Mesendoderm (in vitro differentiated cells): ENCODE measurements around the gene TBX1.

Experiments
- DNase-seq: peaks from one replicate; pipeline ENCODE4 v3.0.0; 2013
- H2AK5ac ChIP-seq: 2 replicates; pipeline ENCODE4 v1.6.1; 2013; ENCODE audit warnings: low read length, inconsistent platforms
- H2BK120ac ChIP-seq: 2 replicates; pipeline ENCODE4 v1.6.1; 2013; ENCODE audit warnings: low read depth, mild to moderate bottlenecking, low read length, moderate library complexity, mixed read lengths
- H2BK15ac ChIP-seq: replicated peaks from 2 replicates; pipeline ENCODE4 v1.6.1; 2013; ENCODE audit warnings: low read depth, mild to moderate bottlenecking, moderate library complexity
- H2BK5ac ChIP-seq: 2 replicates; pipeline ENCODE4 v1.6.1; 2013; ENCODE audit warnings: low read length, inconsistent platforms
- H3K18ac ChIP-seq: 2 replicates; pipeline ENCODE4 v1.6.1; 2013; ENCODE audit warnings: mild to moderate bottlenecking, low read length, mixed read lengths
- H3K23ac ChIP-seq: one replicate; pipeline ENCODE4 v1.6.1; 2013; ENCODE audit warnings: low read length
- H3K27ac ChIP-seq: 2 replicates; pipeline ENCODE4 v1.5.1; 2013; ENCODE audit warnings: low read depth, mild to moderate bottlenecking, inconsistent platforms, low read length, moderate library complexity
- H3K27me3 ChIP-seq: 2 replicates; pipeline ENCODE4 v1.6.1; 2013; ENCODE audit warnings: low read length, control low read depth, mild to moderate bottlenecking, inconsistent platforms; ENCODE audit not compliant: insufficient read depth, poor library complexity
- H3K36me3 ChIP-seq: 2 replicates; pipeline ENCODE4 v1.6.1; 2013; ENCODE audit warnings: low read length, inconsistent platforms; ENCODE audit not compliant: control insufficient read depth, insufficient read depth
- H3K4ac ChIP-seq: one replicate; pipeline ENCODE4 v1.6.1; 2013; ENCODE audit warnings: low read depth, mild to moderate bottlenecking, low read length, moderate library complexity
- H3K4me1 ChIP-seq: 2 replicates; pipeline ENCODE4 v1.6.1; 2013; ENCODE audit warnings: low read depth, low read length, inconsistent platforms; ENCODE audit not compliant: control insufficient read depth
- H3K4me2 ChIP-seq: 2 replicates; pipeline ENCODE4 v1.6.1; 2013; ENCODE audit warnings: low read length
- H3K4me3 ChIP-seq: 2 replicates; pipeline ENCODE4 v1.5.1; 2013; ENCODE audit warnings: mild to moderate bottlenecking, low read length
- H3K56ac ChIP-seq: one replicate; pipeline ENCODE4 v1.6.1; 2013; ENCODE audit warnings: low read length
- H3K79me1 ChIP-seq: 2 replicates; pipeline ENCODE4 v1.6.1; 2013; ENCODE audit warnings: low read length, inconsistent platforms
- H3K79me2 ChIP-seq: 2 replicates; pipeline ENCODE4 v1.6.1; 2013; ENCODE audit warnings: mild to moderate bottlenecking, low read length; ENCODE audit not compliant: control insufficient read depth, insufficient read depth
- H3K9ac ChIP-seq: 2 replicates; pipeline ENCODE4 v1.6.1; 2013; ENCODE audit warnings: low read length, inconsistent platforms
- H4K5ac ChIP-seq: one replicate; pipeline ENCODE4 v1.6.1; 2013; ENCODE audit warnings: low read length
- H4K8ac ChIP-seq: one replicate; pipeline ENCODE4 v1.6.1; 2013; ENCODE audit warnings: low read depth, mild to moderate bottlenecking, control low read depth, low read length, moderate library complexity
- WGBS: extraction: QIAGEN DNeasy Blood & Tissue Kit; methylation state at CpG from one replicate; pipeline ENCODE4 v1.1.7; 2013; ENCODE audit warnings: low lambda C conversion rate, missing lambda C conversion rate; ENCODE audit not compliant: insufficient coverage; ENCODE audit errors: extremely low coverage; 5-methylcytosine and 5-hydroxymethylcytosine counted together

Gene TBX1

DNA sequence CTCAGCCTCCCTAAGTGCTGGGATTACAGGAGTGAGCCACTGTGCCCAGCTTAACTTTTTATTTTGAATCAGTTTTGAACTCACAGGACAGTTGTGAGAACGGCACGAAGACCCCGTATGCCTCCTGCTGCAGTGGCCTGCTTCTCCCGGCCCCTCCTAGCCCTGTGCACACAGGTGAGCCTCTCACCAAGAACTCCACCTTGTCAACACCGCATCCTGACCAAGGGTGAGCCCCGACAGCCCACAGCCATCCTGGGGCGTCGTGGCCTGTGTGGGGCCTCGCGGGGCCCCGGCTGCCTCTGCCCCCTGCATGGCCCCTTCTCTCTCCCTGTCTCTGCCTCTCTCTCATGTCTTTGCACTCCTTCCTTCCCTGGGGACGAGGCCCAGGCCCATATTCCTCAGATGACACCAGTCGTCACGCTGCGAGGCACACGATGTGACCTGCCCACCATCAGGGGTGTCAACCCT is 55.3 kb downstream of the TBX1 start:
- Histone ChIP-seq H3K23ac (no peak overlapping the region), H2BK15ac (no peak overlapping the region), H3K79me1 (no peaks in the 10 kb centered on the region), H2AK5ac (no peak overlapping the region), H3K56ac (no peak overlapping the region), H3K18ac (no peak overlapping the region), H3K27ac (no peak overlapping the region), H2BK5ac (no peak overlapping the region), H2BK120ac (no peak overlapping the region), H4K8ac (no peak overlapping the region), H3K4me3 (no peak overlapping the region), H3K9ac (no peak overlapping the region), H3K4me2 (no peak overlapping the region), H3K79me2 (no peaks in the 10 kb centered on the region), H3K27me3 (no peaks in the 10 kb centered on the region), H3K36me3 (no peaks in the 10 kb centered on the region), H3K4ac (no peak overlapping the region), H3K4me1 (no peaks in the 10 kb centered on the region), H4K5ac (no peak overlapping the region)
- no CpG with 5 or more reads among the region's 16 CpGs for WGBS
- no peak for DNase-seq

DNA sequence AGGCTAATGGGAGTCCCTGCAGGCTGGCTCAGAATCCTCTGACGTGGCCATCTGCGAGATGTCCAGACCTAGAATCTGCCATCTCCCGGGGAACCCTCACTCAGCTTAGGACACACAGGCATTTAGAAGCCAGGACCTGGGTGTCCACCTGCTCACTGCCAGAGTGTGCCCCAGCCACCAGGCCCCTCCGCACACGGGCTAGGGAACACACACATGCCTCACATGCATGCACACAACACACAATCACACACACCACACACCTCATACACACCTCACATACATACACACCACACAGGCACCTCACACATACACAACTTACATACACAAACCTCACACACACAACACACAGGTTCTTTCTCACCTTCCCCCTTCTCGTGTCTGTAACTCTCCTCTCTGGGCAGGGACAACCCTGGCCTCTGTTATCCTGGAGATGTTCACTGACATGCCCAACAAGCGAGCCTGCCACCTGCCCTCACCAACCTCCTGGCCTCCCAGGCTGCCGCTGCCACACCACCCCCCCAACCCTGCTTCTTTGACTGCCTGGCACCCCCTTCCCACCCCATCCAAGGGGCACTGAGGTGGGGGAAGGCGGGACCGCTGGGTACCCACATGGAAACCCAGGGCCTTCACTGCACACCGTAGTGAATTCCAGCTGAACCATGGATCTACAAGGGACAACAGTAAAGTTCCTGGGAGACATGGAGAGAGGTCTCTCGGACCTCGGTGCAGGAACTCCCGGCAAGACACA is 56.0 kb downstream of the TBX1 start:
- H3K18ac ChIP-seq: no peak overlapping the region
- no peak overlapping the region for H3K4me2 ChIP-seq
- H3K4ac ChIP-seq: no peak overlapping the region
- H3K27me3 ChIP-seq: no peaks in the 10 kb centered on the region
- H3K4me3 ChIP-seq: no peak overlapping the region
- H3K56ac ChIP-seq: no peak overlapping the region
- no peak overlapping the region for H2AK5ac ChIP-seq
- H3K27ac ChIP-seq: no peak overlapping the region
- H3K23ac ChIP-seq: no peak overlapping the region
- no peak for DNase-seq
- no peaks in the 10 kb centered on the region for H3K79me2 ChIP-seq
- WGBS: 100% methylated on average over 1 of the region's 14 CpGs
- no peak overlapping the region for H3K9ac ChIP-seq
- no peak overlapping the region for H4K5ac ChIP-seq
- H4K8ac ChIP-seq: no peak overlapping the region
- no peak overlapping the region for H2BK5ac ChIP-seq
- H3K79me1 ChIP-seq: no peaks in the 10 kb centered on the region
- H3K4me1 ChIP-seq: no peaks in the 10 kb centered on the region
- no peak overlapping the region for H2BK120ac ChIP-seq
- no peaks in the 10 kb centered on the region for H3K36me3 ChIP-seq
- H2BK15ac ChIP-seq: no peak overlapping the region
